ENCODE measurements around the gene RRP1B. TPM values are rescaled to one million over a fixed set of nuclear protein-coding genes. Genes with fewer than 3 reads are reported as not detected.
"Not testable (repeated sequence)": the region's sequence is repeated elsewhere in the genome, so short reads cannot be mapped to it uniquely, and the experiment has no call there.

RRP1B gene
- total RNA-seq, 1 experiment from 2014 or later, result 37.9 TPM

GRCh38 chr21:43667191-43667904, 8.0 kb downstream of the RRP1B start:
- H3K4me3 ChIP-seq, result no peak overlapping the region
- no peak for DNase-seq (ENCODE audit: low read depth in 1 of 2, low spot score in 2 of 2)
- no peaks in the 10 kb centered on the region for H3K9me3 ChIP-seq (replicated peaks)
- H3K27ac ChIP-seq, result no peak overlapping the region
- peaks cover 68% of the 10 kb centered on the region for H3K36me3 ChIP-seq
- no peaks in the 10 kb centered on the region for H3K4me1 ChIP-seq (replicated peaks)
- H3K27me3 ChIP-seq (replicated peaks), result no peaks in the 10 kb centered on the region

- no peak for DNase-seq (ENCODE audit: low read depth in 1 of 2, low spot score in 2 of 2)
- H3K27me3 ChIP-seq (replicated peaks), result no peaks in the 10 kb centered on the region
- peaks cover 61% of the 10 kb centered on the region for H3K36me3 ChIP-seq
- H3K9me3 ChIP-seq (replicated peaks), result no peaks in the 10 kb centered on the region
- no peaks in the 10 kb centered on the region for H3K4me1 ChIP-seq (replicated peaks)
- no peak overlapping the region for H3K4me3 ChIP-seq
- H3K27ac ChIP-seq, result no peak overlapping the region
These were observed 10.7 kb downstream of the RRP1B start for GRCh38 chr21:43669828-43670605.

- no peak for DNase-seq (ENCODE audit: low read depth in 1 of 2, low spot score in 2 of 2)
- no peaks in the 10 kb centered on the region for H3K9me3 ChIP-seq (replicated peaks)
- H3K4me1 ChIP-seq (replicated peaks), result no peaks in the 10 kb centered on the region
- no peak overlapping the region for H3K27ac ChIP-seq
- peaks cover 89% of the 10 kb centered on the region for H3K36me3 ChIP-seq
- H3K4me3 ChIP-seq, result no peak overlapping the region
- H3K27me3 ChIP-seq (replicated peaks), result no peaks in the 10 kb centered on the region
These were observed 16.5 kb downstream of the RRP1B start for GRCh38 chr21:43675871-43676270.

GRCh38 chr21:43676391-43676790, 17.0 kb downstream of the RRP1B start:
- H3K36me3 ChIP-seq, result peaks cover 88% of the 10 kb centered on the region
- no peak overlapping the region for H3K27ac ChIP-seq
- H3K27me3 ChIP-seq (replicated peaks), result no peaks in the 10 kb centered on the region
- no peak for DNase-seq (ENCODE audit: low read depth in 1 of 2, low spot score in 2 of 2)
- no peaks in the 10 kb centered on the region for H3K4me1 ChIP-seq (replicated peaks)
- H3K4me3 ChIP-seq, result no peak overlapping the region
- H3K9me3 ChIP-seq (replicated peaks), result no peaks in the 10 kb centered on the region

GRCh38 chr21:43679951-43680350, 20.6 kb downstream of the RRP1B start:
- H3K27ac ChIP-seq, result no peak overlapping the region

GRCh38 chr21:43680421-43680820, 21.1 kb downstream of the RRP1B start:
- not testable (repeated sequence) for DNase-seq (ENCODE audit: low read depth in 1 of 2, low spot score in 2 of 2); H3K27me3 ChIP-seq (replicated peaks); H3K4me1 ChIP-seq (replicated peaks); H3K4me3 ChIP-seq; H3K9me3 ChIP-seq (replicated peaks); H3K27ac ChIP-seq
- peaks cover 90% of the 10 kb centered on the region for H3K36me3 ChIP-seq

More at GRCh38 chr21:43679951-43680350, 20.6 kb downstream of the RRP1B start:
- peaks cover 90% of the 10 kb centered on the region for H3K36me3 ChIP-seq
- H3K9me3 ChIP-seq (replicated peaks), result no peaks in the 10 kb centered on the region
- no peaks in the 10 kb centered on the region for H3K4me1 ChIP-seq (replicated peaks)
- no peaks in the 10 kb centered on the region for H3K27me3 ChIP-seq (replicated peaks)
- no peak for DNase-seq (ENCODE audit: low read depth in 1 of 2, low spot score in 2 of 2)
- no peak overlapping the region for H3K4me3 ChIP-seq

- Histone ChIP-seq H3K27me3 (replicated peaks) (no peaks in the 10 kb centered on the region), H3K4me1 (replicated peaks) (no peaks in the 10 kb centered on the region), H3K4me3 (no peak overlapping the region), H3K27ac (no peak overlapping the region), H3K9me3 (replicated peaks) (no peaks in the 10 kb centered on the region), H3K36me3 (peaks cover 93% of the 10 kb centered on the region)
- no peak for DNase-seq (ENCODE audit: low read depth in 1 of 2, low spot score in 2 of 2)
These were observed 22.3 kb downstream of the RRP1B start for GRCh38 chr21:43681650-43682049.

- Histone ChIP-seq H3K36me3 (peaks cover 93% of the 10 kb centered on the region), H3K9me3 (replicated peaks) (no peaks in the 10 kb centered on the region), H3K4me1 (replicated peaks) (no peaks in the 10 kb centered on the region)
These were observed 25.1 kb downstream of the RRP1B start for GRCh38 chr21:43684424-43684823.

GRCh38 chr21:43686811-43687565, 27.6 kb downstream of the RRP1B start:
- Histone ChIP-seq H3K27me3 (replicated peaks) (no peaks in the 10 kb centered on the region), H3K27ac (no peak overlapping the region), H3K36me3 (peaks cover 93% of the 10 kb centered on the region), H3K9me3 (replicated peaks) (no peaks in the 10 kb centered on the region), H3K4me3 (no peak overlapping the region), H3K4me1 (replicated peaks) (no peaks in the 10 kb centered on the region)
- no peak for DNase-seq (ENCODE audit: low read depth in 1 of 2, low spot score in 2 of 2)

More at GRCh38 chr21:43684424-43684823, 25.1 kb downstream of the RRP1B start:
- no peaks in the 10 kb centered on the region for H3K27me3 ChIP-seq (replicated peaks)
- no peak overlapping the region for H3K4me3 ChIP-seq
- DNase-seq (ENCODE audit: low read depth in 1 of 2, low spot score in 2 of 2), result no peak
- H3K27ac ChIP-seq, result no peak overlapping the region

GRCh38 chr21:43687566-43688399, 28.4 kb downstream of the RRP1B start:
- no peaks in the 10 kb centered on the region for H3K4me1 ChIP-seq (replicated peaks)
- no peaks in the 10 kb centered on the region for H3K9me3 ChIP-seq (replicated peaks)
- no peak for DNase-seq (ENCODE audit: low read depth in 1 of 2, low spot score in 2 of 2)
- no peak overlapping the region for H3K27ac ChIP-seq
- H3K27me3 ChIP-seq (replicated peaks), result no peaks in the 10 kb centered on the region
- no peak overlapping the region for H3K4me3 ChIP-seq
- H3K36me3 ChIP-seq, result peaks cover 95% of the 10 kb centered on the region

GRCh38 chr21:43688906-43689305, 29.5 kb downstream of the RRP1B start:
- no peaks in the 10 kb centered on the region for H3K9me3 ChIP-seq (replicated peaks)
- H3K36me3 ChIP-seq, result peaks cover 96% of the 10 kb centered on the region
- H3K4me3 ChIP-seq, result no peak overlapping the region
- H3K27me3 ChIP-seq (replicated peaks), result no peaks in the 10 kb centered on the region
- no peak overlapping the region for H3K27ac ChIP-seq
- no peaks in the 10 kb centered on the region for H3K4me1 ChIP-seq (replicated peaks)
- no peak for DNase-seq (ENCODE audit: low read depth in 1 of 2, low spot score in 2 of 2)

GRCh38 chr21:43689556-43690337, 30.4 kb downstream of the RRP1B start:
- no peaks in the 10 kb centered on the region for H3K27me3 ChIP-seq (replicated peaks)
- no peaks in the 10 kb centered on the region for H3K4me1 ChIP-seq (replicated peaks)
- no peak overlapping the region for H3K4me3 ChIP-seq
- no peak for DNase-seq (ENCODE audit: low read depth in 1 of 2, low spot score in 2 of 2)
- no peaks in the 10 kb centered on the region for H3K9me3 ChIP-seq (replicated peaks)
- peaks cover 97% of the 10 kb centered on the region for H3K36me3 ChIP-seq
- no peak overlapping the region for H3K27ac ChIP-seq

Data from SJSA1 (cell line).